HG03103 (cell line): Measurements from ENCODE around the gene TCF4.

Experiments used
- ATAC-seq: cut with Tn5 transposase; IDR thresholded peaks from one replicate; pipeline ENCODE4 v1.9.1; 2021; ENCODE audit warnings: low read depth; ENCODE audit not compliant: unreplicated experiment

TCF4 gene

DNA sequence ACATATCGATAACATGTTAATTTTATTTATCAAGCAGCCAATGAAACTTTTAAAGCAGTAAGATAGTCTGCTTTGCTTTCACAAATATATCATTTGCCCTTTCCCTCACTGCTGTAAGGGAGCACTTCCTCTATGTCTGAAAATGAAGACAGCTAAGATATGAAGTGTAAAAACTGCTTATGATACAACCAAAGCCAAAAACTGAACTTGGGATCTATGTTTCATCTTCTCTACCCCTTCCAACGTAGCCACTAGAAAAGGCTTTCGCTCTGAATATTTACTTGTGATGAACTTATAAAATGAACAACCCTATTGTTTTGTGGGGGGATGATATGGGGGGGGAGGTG, 140.3 kb downstream of the TCF4 start:
- no peak for ATAC-seq

DNA sequence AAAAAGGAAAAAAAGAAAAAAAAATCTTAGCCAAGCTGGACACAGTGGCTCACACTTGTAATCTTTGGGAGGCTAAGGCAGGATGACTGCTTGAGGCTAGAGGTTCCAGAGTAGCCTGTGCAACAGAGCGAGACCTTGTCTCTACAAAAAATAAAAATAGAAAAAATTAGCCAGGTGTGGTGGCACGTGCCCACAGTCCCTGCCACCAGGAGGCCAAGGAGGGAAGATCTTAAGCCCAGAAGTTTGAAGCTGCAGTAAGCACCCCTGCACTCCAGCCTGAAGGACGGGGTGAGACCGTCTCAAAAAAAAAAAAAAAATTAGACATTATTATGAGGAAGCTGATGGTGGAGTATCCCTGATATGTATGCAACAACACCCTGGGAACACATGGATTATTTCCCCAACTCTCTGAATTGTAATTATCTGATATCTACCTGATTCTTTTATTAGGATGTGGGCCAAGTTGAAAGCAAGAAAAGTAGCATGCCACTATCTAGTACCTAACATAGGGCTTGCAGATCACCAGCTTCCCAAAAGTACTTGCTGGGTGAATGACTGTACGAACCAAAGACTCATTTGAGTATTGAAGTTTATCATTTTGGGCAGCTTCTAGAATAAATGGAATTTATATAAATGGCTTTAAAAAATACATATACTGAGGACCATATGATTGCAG, 140.9 kb downstream of the TCF4 start:
- ATAC-seq, result no peak

DNA sequence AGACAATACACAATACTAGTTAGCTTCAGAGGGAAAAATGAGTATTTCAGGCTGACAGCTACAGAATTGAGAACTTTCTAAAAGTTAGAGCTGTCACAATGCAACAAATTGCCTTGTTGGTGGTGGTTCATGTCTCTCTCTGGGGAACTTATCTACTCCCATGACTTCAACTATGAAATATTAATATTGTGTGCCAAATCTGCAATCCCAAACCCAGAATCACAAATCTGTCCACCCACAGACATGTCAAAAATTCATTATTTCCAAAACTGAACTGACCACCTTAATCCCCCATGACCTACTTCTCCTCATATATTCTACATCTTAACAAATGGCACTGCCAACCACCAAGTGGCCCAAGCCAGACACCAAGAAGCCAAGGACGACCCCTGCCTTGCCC, 143.5 kb downstream of the TCF4 start:
- ATAC-seq, result no peak

DNA sequence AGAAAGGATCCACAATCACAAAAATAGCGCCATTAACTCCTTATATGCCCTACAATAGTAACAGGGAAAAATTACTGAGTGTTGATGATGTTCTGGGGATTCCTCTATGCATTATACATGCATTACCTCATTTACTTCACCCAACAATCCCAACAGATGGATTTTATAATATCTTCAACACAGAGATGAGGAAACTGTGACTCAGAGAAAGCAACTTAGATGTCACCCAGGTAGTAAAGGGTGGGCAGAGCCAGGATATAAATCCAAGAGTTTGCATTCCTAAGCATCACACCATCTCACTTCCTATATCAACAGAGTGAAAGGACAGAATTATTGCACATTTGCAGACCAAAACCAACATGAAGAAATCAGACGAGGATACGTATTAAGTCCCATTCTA, 144.2 kb downstream of the TCF4 start:
- no peak for ATAC-seq

DNA sequence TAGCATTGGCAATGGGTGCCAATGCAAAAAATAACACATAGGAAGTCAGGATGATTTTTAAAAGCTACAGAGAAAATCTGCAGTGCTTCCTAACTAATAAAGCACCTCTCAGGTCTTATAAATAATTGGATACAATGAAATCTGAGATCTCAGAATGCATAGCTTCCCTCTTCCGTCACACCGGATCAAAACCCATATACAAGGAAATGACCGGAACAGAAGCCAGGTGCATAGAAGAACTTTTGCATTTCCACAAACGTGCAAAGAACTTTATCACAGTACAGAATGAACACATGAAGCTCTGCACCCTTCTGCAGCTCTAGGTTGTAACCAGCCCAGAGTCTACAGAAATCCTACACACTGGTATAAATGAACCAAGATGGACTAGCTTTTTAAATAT, 145.4 kb downstream of the TCF4 start:
- ATAC-seq, result no peak

DNA sequence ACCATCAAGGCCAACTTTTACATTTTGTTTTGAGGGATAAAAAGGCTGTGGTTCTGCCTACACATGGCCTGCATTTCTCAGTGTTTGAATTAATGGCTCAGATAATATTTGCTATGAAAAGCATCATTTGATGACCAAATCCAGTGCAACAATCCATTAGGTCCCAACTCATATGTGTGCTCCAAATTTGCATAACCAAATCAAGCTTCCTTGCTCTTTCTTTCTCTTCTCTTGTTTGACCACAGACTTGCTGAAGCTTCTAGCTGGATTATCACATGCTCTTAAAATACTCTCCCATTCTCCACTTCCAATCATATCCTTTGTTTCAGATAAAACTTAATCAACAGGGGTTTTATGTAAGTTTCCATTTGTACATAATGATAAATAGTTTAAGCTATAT, 147.0 kb downstream of the TCF4 start:
- no peak for ATAC-seq

DNA sequence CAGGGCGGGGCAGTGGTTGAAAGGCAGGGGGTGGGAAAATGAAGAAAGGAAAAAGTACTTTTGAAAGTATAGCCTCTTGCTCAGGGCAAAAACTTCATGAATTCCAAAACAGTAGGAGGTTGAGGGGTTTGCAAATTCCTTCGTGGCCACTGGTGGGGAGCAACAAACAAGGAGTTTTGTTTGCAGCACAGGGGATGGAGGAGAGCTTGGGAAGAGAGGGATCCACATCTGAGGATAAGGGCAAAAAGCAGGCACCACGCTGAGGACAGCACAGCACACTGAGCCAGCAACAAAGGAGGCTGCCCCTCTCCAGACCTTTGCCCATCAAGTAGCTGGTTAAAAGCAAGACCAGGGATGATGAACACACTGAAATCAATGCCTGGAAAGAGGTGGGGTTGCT, 148.9 kb downstream of the TCF4 start:
- ATAC-seq, result no peak

DNA sequence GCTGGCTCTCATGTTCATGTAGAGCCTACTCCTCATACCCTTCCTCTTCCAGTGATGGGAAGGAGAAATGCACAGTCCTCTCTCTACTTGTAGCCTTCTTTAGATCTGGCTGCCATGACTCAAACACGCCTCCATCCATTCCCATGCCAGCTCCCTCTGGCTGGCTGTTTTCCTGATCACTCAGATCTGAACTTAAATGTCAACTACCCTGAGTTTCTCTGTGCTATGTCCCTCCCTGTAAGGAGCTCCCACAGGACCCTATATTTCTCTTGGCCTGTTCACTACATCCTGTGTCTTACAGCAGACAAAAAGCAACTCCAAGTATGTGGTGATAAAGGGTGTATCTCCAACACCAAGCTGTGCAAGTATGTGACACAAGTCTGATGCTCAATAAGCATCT, 152.4 kb downstream of the TCF4 start:
- ATAC-seq, result no peak

DNA sequence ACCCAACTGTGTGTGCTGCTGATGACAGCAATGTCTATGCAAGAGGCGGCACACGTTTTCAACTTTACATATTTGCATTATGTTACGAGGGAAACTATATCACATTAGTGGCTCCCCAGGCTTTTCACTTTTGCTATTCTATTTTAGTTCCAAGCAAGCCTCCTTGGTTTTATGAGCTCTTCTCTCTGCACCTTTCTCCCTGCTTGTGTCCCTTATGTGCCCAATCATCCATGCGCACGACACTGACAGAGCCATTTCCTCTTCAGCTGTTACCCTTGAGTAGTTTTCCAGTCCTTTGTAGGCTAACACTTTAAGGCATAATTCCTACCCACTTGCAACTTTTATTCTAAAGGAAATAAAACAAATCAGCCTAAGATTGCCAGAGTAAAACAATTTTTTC, 154.3 kb downstream of the TCF4 start:
- ATAC-seq, result no peak

DNA sequence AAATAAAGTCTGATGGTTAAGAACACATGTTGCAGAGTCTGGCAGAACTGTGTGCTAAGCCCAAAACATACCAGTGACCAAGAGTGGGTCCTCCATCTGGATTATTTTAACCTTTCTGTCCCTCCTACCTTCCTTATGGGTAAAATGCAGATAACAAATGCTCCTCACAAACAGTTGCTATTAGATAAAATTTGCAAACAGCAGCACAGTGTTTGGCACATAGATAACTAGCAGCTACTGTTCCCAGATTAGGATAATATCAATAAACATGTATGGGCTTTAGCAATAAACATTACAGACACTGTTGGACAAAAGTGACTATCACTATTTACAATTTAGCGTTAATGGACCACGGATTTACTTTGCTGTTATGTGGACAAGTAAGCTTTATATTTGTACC, 154.9 kb downstream of the TCF4 start:
- ATAC-seq, result no peak

DNA sequence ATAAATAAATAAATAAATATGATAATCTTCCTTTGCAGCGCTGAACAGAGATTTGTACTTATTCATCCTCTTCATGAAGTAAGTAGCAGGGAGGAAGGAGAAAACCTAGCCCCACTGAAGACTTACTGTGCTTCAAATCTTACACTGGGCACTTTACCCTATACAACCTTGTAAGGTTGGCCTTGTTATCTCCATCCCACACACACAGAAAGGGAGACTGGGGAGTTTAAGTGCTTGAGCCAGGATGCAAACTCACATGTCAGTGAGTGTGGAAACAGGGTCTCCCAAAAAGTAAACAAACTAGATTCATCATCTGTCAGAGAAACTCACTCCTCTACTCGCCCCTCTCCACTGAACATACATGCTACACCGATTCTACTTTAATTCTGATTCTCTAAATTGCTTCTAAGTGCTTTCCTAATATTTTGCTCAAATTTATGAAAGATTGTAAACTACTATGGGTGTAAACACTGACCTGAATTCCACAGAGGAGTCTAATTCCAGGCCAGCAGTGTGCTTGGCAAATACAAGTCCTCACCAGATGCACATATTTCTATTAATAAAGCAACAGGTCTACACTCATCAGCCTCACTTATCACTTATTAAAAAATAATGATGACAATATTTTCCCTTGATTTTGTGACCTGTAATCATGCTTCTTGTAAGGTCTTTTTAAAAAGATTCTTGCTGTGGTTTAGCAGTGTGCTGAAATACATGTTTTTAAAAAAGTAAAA, 155.5 kb downstream of the TCF4 start:
- ATAC-seq, result no peak

DNA sequence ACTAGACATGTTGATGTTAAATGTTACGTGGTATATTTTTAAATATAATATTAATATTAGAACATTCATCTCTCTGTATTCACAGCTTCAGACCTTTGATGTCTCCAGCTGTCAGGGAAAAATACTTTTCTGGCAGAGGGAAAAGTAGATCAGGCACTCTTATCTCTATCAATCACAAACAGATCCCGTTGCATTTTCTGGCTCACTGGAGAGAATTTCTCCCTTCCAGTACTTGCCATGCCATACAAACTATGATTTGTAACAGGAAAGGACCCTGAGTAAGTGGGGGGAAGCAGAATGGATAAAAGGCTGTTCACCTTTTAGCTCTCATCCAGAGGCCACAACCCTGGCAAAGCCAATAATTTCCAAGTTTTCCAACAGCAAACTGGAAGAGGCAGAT, 158.0 kb downstream of the TCF4 start:
- no peak for ATAC-seq

DNA sequence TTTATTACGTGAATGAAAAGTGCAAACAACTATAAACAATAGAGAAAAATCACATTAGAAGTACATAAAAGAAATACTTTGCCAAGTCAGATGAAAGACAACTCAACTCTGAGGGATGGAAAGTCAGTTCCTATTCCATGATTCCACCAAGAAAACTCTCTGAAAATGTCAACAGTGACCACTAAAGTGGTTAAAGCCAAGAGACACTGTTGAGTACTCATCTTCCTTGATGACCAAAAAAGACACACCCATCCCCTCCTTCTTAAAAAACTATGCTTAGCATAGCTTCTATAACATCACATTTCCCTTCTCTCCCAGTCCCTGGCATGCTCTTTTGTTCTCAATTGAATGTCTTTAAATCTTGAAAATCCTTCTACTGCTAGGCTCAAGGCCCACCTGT, 160.0 kb downstream of the TCF4 start:
- ATAC-seq, result no peak

DNA sequence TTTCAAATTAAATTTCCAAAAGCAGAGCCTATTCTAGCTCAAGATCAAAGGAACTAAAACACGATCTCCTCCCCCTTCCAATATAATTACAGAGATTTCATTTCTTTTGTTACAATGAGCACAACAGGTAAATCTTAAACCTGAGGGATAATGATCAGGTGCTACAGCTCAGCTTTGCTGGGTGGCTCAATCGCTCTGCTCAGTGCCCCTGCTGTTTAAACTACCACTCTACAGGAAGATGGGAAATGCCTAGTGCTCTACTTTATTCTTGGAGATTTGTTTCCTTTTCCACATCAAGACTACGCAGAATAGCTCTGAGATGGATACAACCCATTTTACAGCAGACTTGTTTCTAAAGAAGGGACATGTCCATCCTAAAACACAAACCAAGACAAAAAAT, 162.3 kb downstream of the TCF4 start:
- ATAC-seq, result no peak

DNA sequence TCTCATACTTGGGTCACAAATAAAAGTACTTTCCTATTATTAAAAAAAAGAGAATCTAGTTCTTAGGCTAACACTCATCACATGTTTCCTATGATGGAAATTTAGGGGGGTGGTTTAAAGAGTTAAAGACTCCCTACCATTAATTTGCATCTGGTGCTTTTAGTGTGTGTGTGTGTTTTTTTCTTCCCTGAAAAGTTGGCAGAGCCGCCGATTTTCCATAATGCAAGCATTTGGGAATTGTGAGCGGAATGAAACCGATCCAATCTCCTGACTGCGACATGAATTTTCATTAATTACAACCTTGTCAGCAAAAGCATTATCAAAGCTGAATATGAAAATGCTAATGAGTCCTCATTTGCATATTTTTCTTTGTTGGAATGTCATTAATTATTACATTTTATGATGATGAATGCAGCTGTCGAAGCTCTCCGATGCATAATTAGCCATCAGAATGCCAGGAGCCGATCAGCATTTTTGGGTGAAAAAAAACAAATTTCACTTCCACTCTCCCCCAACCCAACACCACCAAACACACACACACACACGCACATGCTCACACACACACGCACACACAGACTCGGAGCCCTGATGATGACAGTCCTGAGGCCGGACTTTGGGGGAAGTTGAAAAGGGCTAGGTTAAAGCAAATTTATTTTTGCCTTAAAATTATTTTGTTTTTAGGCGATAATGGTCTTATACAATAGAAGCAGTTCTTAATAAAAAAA, 165.4 kb downstream of the TCF4 start:
- no peak for ATAC-seq

DNA sequence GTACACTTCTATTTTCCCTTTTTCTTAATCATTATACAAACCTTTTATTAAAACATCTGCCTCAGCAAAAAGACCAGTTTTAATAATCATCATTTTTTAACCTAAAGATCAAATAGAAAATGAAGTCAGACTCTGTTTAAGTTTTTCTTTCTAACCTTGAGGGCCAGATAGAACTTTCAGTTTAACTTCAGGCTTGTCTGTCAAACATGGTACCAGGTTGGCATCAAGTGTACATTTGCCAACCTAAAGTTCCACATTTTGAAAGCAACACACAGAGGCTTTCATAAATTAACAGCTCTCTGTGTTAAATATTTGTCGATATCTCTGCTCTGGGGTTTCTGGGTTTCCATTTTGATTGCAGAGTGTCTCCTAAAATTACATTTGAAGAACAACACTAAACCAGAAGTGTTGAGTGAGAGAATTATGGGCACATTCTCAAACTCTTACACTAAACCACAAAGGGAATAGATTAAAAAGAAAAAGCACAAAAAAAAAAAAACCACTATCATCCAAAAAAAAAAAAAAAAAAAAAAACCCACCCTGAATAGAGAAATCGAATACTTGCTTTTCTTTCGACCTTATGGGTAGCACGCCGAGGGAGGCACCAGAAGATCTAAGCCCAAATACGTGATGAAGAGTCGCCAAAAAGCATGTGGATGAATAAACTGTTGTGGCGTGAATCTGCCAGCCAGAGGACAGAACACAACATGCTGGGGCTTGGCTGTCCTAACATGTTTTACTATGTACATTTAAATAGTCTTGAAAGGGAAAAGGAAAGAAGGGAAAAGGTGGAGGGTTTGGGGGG, 166.2 kb downstream of the TCF4 start:
- no peak for ATAC-seq

DNA sequence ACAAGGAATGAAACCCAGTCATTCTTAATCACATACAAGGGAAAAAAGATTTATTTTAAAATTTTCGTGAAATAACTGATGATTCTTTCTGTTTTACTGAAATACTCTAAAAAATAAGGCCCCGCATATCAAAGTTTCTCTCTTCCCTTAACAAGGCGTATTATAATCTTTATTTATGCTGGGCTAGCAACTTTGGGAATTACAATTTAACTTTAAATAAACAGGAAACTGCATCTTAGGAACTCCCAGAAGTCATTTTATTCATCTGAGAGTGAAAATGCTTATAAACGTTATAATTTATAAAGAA, 166.7 kb downstream of the TCF4 start:
- ATAC-seq, result no peak

DNA sequence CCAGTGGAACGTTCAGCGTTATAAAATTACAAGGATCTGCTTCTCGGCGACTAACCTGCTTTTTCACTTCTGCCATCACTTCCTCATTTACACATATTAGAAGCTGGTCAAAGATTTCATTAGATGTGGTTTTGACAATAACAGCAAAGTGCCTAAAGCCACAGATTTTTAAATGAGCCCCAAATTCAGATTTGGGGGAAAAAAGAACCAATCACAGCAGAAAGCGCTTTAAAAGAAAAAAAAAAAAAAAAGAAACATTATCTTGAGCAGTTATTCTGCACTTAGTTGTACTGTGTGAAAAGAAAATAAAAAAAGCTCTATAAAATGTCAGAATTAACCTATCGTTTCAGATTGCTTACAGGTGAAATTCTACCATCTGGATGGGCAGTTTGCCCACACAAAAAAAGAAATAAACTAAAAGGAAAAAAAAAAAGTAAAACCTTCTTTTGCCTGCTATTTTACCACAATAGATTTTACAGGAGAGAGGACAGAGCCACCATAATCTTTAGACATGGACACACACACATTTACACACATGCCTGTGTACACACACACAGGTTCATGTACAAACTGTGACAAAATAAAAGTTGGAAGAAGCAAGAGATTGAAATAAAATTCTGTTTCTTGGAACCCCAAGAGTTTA, 167.2 kb downstream of the TCF4 start:
- ATAC-seq, result peak; percentile 70

DNA sequence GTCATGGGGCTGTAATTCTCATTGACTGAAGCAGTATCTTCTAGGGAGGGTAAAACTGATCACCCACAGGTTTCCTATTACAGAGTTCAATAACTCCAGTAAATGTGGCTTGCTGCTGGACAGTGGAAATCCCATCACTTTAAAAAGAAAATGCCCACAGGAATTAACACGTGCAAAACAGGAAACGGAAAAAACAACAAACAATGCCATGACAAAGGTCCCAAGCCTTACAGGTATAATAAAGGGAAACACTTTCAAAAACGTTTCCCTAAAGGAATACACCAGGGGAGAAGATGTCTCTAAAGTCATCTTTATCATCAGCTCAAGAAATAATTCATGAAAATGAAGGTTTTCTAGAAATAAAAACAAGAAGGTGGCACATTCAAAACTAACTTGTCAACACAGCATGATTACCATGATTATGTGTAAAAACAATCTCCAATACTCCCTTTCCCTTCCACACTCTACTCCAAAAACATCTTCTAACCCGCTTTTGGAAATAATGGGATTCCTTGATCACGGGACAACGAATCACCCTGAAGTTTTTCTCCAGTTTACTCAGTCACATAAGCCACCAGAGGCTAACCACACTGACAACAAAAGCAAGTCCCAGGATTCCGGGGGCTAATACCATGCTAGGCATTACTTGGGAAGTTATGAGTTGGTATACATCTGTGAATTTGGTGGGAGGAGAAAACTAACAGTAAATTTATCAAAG, 167.9 kb downstream of the TCF4 start:
- no peak for ATAC-seq
